ENCODE results near the gene ZNF276.

DNA sequence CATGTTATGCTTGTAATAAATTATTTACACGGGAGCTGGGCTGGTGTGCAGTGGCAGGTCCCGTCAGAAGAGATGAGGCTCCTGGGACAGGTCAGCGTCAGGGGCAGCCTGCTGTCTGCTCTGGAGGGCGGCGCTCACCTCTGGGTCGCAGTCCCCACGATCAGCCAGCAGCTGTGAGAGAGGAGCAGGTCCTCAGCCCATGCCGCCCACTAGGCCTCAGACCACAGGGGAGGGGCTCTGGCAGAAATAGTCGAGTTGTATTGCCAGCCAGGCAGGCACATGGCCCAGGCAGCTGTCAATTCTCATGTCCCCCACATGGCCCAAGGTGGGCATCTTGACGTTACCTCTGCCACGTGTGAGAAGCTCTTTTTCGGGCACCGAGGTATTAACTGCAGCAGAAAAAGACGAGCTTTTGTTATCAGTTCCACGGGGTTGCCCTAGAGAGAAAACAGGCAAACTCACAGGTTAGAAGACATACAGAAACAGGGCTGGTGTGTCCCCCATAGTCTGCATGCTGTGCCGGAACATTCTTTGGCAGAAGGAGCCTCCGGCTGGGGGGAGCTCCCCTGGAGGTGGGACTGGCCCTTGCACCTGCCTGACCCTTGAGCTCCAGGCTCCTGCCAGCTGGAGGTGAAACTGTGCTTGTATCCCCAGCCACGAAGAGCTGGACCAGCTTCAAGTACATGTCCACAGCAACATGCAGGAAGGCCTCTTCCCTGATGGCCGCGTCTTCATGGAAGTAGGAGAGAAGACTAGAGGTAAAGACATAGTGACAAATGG lies 17.4 kb downstream of the ZNF276 start:
- no peak for TF ChIP-seq CTCF (conservative IDR thresholded peaks at IDR 0.05; ENCODE audit: low read depth, low read length)
- TF ChIP-seq EZH2 (IDR thresholded peaks at IDR 0.05; ENCODE audit: low read length, unreplicated experiment) = no peak
- no peak for TF ChIP-seq EZH2phosphoT487 (IDR thresholded peaks at IDR 0.05; ENCODE audit: borderline replicate concordance, low read length)

All from PC-3 (cell line).